HepG2 (cell line): ENCODE data around the gene TLK1. TPM values are rescaled to one million over a fixed set of nuclear protein-coding genes. Genes with fewer than 3 reads are reported as not detected.

Experiments used
- ATAC-seq: fragments of 200-7000 bp; cut with Tn5 transposase; 3 replicates; pipeline ENCODE4 v1.9.1; 2020; ENCODE audit warnings: mild to moderate bottlenecking, moderate library complexity
- BruUV-seq: library from RNA; stranded (reverse); fragments of 400-500 nt; replicated peaks from 2 replicates; lab custom pipeline; 2021; lab: Mats Ljungman, UMichigan
- CTCF ChIA-PET: fragments of 300-600 bp; formaldehyde crosslinking; extraction: SDS; loops from one replicate; lab custom pipeline; 2021; ENCODE audit warnings: low total read pairs, inconsistent platforms, low intra/inter-chr PET ratio; lab: Yijun Ruan, JAX
- POLR2A ChIA-PET: fragments of 350-600 bp; sonication (Branson Sonifier 250); formaldehyde crosslinking; loops from one replicate; lab custom pipeline; 2020; ENCODE audit warnings: antibody characterized with exemption, inconsistent platforms; lab: Yijun Ruan, JAX
- DNase-seq: peaks from one replicate; pipeline ENCODE4 v3.0.0-alpha.2; 2015; ENCODE audit warnings: low spot score
- FAIRE-seq: peaks from 3 replicates; lab custom pipeline; 2011; peaks lifted over from hg19 to GRCh38; lab: Jason Lieb, UNC
- H2AFZ ChIP-seq: one replicate; pipeline ENCODE4 v1.6.1; 2011; ENCODE audit warnings: low read length, inconsistent platforms
- H3K27ac ChIP-seq: fragments of 300-600 bp; 3 replicates; pipeline ENCODE4 v1.8.0; 2011; ENCODE audit warnings: mixed run types, mild to moderate bottlenecking, mixed read lengths, low read length, inconsistent platforms; ENCODE audit not compliant: insufficient read depth; ENCODE audit errors: extremely low read length
- H3K27me3 ChIP-seq, 2 experiments: fragments of 200-600 bp in 1 of 2; 2 replicates in 1 of 2; 3 replicates in 1 of 2; pipeline versions ENCODE4 v1.6.0 to v1.8.0; 2011; ENCODE audit warnings: low read length in 2 of 2, mild to moderate bottlenecking in 2 of 2, moderate library complexity in 2 of 2, inconsistent platforms in 1 of 2; ENCODE audit not compliant: insufficient read depth in 2 of 2, control insufficient read depth in 1 of 2
- H3K36me3 ChIP-seq, 2 experiments: fragments of 200-600 bp in 1 of 2; replicated peaks in 1 of 2; 2 replicates in 1 of 2; 3 replicates in 1 of 2; pipeline versions ENCODE4 v1.5.1 to v1.8.0; 2011; ENCODE audit warnings: low read length in 2 of 2, inconsistent platforms in 1 of 2; ENCODE audit not compliant: insufficient read depth in 2 of 2, control insufficient read depth in 1 of 2
- H3K4me1 ChIP-seq: 2 replicates; pipeline ENCODE4 v1.5.1; 2012; ENCODE audit warnings: low read length, inconsistent platforms; ENCODE audit not compliant: insufficient read depth
- H3K4me2 ChIP-seq: 2 replicates; pipeline ENCODE4 v1.6.0; 2011; ENCODE audit warnings: low read depth, low read length, inconsistent platforms
- H3K4me3 ChIP-seq, 3 experiments: fragments of 200-600 bp in 1 of 3; sonication (generic), shearing (Covaris generic) in 1 of 3; replicated peaks in 1 of 3; 2 replicates each; pipeline ENCODE4 v1.5.1; 2011 to 2016; ENCODE audit warnings: low read length in 3 of 3, inconsistent platforms in 2 of 3, low read depth in 2 of 3, mild to moderate bottlenecking in 2 of 3, control low read depth in 1 of 3, mixed read lengths in 1 of 3; ENCODE audit not compliant: insufficient read depth in 1 of 3
- H3K79me2 ChIP-seq: one replicate; pipeline ENCODE4 v1.6.1; 2011; ENCODE audit warnings: low read length, inconsistent platforms; ENCODE audit not compliant: insufficient read depth
- H3K9ac ChIP-seq: 2 replicates; pipeline ENCODE4 v1.6.0; 2011; ENCODE audit warnings: mild to moderate bottlenecking, low read depth, low read length, inconsistent platforms; ENCODE audit not compliant: insufficient read depth
- H3K9me3 ChIP-seq: 2 replicates; pipeline ENCODE4 v1.5.1; 2012; ENCODE audit warnings: mild to moderate bottlenecking, low read length
- H4K20me1 ChIP-seq: 2 replicates; pipeline ENCODE4 v1.6.0; 2011; ENCODE audit warnings: inconsistent platforms, mild to moderate bottlenecking, low read length, moderate library complexity; ENCODE audit not compliant: insufficient read depth
- CREB3 ChIP-seq: sonication (generic); formaldehyde crosslinking; IDR thresholded peaks from 2 replicates; pipeline ENCODE4 v1.5.0; 2020; ENCODE audit warnings: missing genetic modification reagents
- SP4 ChIP-seq: sonication (generic); formaldehyde crosslinking; IDR thresholded peaks from 2 replicates; pipeline ENCODE4 v1.8.1; 2023; ENCODE audit warnings: mild to moderate bottlenecking, missing genetic modification reagents
- ZNF10 ChIP-seq: sonication (generic); formaldehyde crosslinking; IDR thresholded peaks from 2 replicates; pipeline ENCODE4 v1.4.0; 2020; ENCODE audit warnings: mild to moderate bottlenecking, low read depth, missing genetic modification reagents, borderline replicate concordance
- WGBS: methylation state at CpG from one replicate; pipeline ENCODE4 v1.1.6; 2017; ENCODE audit warnings: low lambda C conversion rate; 5-methylcytosine and 5-hydroxymethylcytosine counted together
- in situ Hi-C: cut with HindIII; loops from 2 replicates; pipeline ENCODE4 v1.10.0; 2017; ENCODE audit warnings: low pct_unique_long_range_greater_than_20kb; ENCODE audit not compliant: extremely low pct_ligation_motif_present
- intact Hi-C: fragments of 100-400 bp; cut with micrococcal nuclease; formaldehyde crosslinking; loops from one replicate; pipeline ENCODE4 v1.10.0; 2022; ENCODE audit not compliant: unreplicated experiment
- polyA plus RNA-seq, 8 experiments: library from polyadenylated mRNA; depleted of rRNA in 3 of 8; stranded (reverse) in 7 of 8; unstranded in 1 of 8; fragments of >200 nt; fragmentation: Illumina TruSeq in 4 of 8; extraction: Trizol in 4 of 8; gene quantifications; 2 replicates each; pipeline versions ENCODE4 v1.2.1 to v1.2.3, GENCODE V29; 2011 to 2016; ENCODE audit warnings: low read depth in 4 of 8, missing spikeins in 1 of 8, mixed read lengths in 1 of 8; ENCODE audit not compliant: insufficient read depth in 1 of 8
- total RNA-seq, 5 experiments: library from RNA; depleted of rRNA; stranded (reverse); fragments of >200 nt; fragmentation: Illumina TruSeq; extraction: Trizol; gene quantifications; 2 replicates each; pipeline ENCODE4 v1.2.3, GENCODE V29; 2016; ENCODE audit warnings: low read depth in 1 of 5
- TF ChIP-seq, protein P1 (sequence below): sonication (generic); formaldehyde crosslinking; IDR thresholded peaks from 2 replicates; pipeline ENCODE4 v1.5.0; 2020; ENCODE audit warnings: mild to moderate bottlenecking, missing genetic modification reagents, moderate library complexity
- TF ChIP-seq, protein P2 (sequence below): sonication (generic); formaldehyde crosslinking; IDR thresholded peaks from 2 replicates; pipeline ENCODE4 v1.4.0; 2020; ENCODE audit warnings: mild to moderate bottlenecking, missing genetic modification reagents, borderline replicate concordance

TLK1 gene
- total and polyA plus RNA-seq, 2 of the 13 experiments (the other 11 are each of a cell fraction or from before 2014, with no cell fraction given): 16.8 to 28.7 TPM

DNA sequence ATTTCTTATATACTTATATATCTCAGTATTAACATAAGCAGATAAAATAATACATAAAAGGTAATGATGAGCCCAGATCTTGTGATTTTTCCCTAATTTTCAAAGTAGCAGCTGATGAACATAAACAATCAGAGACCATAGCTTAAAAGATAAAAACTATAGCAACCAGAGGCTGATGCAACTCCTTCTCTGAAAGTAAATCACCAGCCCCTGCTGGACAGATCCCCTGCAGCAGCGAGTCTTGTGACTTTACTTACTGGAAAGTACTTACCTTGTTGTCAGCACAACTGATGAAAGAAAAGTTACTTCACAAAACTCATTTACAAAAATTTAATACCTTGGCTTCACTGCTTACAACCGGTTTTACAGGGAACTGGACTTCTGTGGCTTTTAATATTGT, 164.4 kb downstream of the TLK1 start:
- ATAC-seq: no peak
- Histone ChIP-seq H3K27ac (no peak overlapping the region), H4K20me1 (no peaks in the 10 kb centered on the region), H3K36me3 (peaks cover 25 to 69% of the 10 kb centered on the region in 2 experiments), H3K27me3 (no peaks in the 10 kb centered on the region), H3K4me2 (no peak overlapping the region), H2AFZ (no peak overlapping the region), H3K79me2 (no peaks in the 10 kb centered on the region), H3K9me3 (no peaks in the 10 kb centered on the region), H3K9ac (no peak overlapping the region), H3K4me3 (no peak overlapping the region), H3K4me1 (no peaks in the 10 kb centered on the region)
- CTCF ChIA-PET: no interaction called here
- FAIRE-seq: no peak
- no peak for DNase-seq
- intact Hi-C loops (no loop called here), in situ Hi-C loops (no loop called here)
- POLR2A ChIA-PET: no interaction called here
- WGBS: 96% methylated on average over 2 of the region's 2 CpGs
- TF ChIP-seq, protein P1, sequence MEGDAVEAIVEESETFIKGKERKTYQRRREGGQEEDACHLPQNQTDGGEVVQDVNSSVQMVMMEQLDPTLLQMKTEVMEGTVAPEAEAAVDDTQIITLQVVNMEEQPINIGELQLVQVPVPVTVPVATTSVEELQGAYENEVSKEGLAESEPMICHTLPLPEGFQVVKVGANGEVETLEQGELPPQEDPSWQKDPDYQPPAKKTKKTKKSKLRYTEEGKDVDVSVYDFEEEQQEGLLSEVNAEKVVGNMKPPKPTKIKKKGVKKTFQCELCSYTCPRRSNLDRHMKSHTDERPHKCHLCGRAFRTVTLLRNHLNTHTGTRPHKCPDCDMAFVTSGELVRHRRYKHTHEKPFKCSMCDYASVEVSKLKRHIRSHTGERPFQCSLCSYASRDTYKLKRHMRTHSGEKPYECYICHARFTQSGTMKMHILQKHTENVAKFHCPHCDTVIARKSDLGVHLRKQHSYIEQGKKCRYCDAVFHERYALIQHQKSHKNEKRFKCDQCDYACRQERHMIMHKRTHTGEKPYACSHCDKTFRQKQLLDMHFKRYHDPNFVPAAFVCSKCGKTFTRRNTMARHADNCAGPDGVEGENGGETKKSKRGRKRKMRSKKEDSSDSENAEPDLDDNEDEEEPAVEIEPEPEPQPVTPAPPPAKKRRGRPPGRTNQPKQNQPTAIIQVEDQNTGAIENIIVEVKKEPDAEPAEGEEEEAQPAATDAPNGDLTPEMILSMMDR (CRISPR knock-in tag): no peak
- TF ChIP-seq CREB3 (CRISPR knock-in tag): no peak
- TF ChIP-seq SP4: no peak
- TF ChIP-seq, protein P2, sequence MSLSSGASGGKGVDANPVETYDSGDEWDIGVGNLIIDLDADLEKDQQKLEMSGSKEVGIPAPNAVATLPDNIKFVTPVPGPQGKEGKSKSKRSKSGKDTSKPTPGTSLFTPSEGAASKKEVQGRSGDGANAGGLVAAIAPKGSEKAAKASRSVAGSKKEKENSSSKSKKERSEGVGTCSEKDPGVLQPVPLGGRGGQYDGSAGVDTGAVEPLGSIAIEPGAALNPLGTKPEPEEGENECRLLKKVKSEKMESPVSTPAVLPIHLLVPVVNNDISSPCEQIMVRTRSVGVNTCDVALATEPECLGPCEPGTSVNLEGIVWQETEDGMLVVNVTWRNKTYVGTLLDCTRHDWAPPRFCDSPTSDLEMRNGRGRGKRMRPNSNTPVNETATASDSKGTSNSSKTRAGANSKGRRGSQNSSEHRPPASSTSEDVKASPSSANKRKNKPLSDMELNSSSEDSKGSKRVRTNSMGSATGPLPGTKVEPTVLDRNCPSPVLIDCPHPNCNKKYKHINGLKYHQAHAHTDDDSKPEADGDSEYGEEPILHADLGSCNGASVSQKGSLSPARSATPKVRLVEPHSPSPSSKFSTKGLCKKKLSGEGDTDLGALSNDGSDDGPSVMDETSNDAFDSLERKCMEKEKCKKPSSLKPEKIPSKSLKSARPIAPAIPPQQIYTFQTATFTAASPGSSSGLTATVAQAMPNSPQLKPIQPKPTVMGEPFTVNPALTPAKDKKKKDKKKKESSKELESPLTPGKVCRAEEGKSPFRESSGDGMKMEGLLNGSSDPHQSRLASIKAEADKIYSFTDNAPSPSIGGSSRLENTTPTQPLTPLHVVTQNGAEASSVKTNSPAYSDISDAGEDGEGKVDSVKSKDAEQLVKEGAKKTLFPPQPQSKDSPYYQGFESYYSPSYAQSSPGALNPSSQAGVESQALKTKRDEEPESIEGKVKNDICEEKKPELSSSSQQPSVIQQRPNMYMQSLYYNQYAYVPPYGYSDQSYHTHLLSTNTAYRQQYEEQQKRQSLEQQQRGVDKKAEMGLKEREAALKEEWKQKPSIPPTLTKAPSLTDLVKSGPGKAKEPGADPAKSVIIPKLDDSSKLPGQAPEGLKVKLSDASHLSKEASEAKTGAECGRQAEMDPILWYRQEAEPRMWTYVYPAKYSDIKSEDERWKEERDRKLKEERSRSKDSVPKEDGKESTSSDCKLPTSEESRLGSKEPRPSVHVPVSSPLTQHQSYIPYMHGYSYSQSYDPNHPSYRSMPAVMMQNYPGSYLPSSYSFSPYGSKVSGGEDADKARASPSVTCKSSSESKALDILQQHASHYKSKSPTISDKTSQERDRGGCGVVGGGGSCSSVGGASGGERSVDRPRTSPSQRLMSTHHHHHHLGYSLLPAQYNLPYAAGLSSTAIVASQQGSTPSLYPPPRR (CRISPR knock-in tag): no peak
- no peak for TF ChIP-seq ZNF10 (CRISPR knock-in tag)
- no TSS peak for BruUV-seq
